ENCODE measurements around the gene SREBF1.

The SREBF1 gene

DNA sequence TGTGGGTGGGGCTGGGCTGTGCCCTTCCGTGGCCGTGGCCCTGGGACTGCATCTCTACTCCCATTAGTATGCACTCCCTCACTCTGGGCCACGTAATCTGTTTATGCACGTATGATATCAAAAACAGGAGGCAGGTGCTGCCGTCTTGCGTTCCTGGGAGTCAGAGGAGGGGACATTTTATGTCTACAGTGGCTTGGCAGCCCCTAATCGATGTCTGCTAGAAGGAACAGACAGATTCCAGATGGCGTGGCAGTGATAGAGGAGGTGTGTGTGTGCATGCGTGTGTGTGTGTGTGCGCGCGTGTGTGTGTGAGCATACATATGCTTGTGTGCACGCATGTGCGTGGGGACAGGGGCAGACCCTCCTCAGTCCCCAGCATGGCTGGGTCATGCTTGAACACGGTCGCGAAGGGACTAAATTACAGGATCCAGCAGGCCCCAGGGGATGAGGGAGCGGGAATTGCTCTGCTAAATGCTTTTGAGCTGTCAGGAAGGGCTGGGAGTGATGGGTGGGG is 44.7 kb downstream of the SREBF1 start:
- no peak for DNase-seq

DNA sequence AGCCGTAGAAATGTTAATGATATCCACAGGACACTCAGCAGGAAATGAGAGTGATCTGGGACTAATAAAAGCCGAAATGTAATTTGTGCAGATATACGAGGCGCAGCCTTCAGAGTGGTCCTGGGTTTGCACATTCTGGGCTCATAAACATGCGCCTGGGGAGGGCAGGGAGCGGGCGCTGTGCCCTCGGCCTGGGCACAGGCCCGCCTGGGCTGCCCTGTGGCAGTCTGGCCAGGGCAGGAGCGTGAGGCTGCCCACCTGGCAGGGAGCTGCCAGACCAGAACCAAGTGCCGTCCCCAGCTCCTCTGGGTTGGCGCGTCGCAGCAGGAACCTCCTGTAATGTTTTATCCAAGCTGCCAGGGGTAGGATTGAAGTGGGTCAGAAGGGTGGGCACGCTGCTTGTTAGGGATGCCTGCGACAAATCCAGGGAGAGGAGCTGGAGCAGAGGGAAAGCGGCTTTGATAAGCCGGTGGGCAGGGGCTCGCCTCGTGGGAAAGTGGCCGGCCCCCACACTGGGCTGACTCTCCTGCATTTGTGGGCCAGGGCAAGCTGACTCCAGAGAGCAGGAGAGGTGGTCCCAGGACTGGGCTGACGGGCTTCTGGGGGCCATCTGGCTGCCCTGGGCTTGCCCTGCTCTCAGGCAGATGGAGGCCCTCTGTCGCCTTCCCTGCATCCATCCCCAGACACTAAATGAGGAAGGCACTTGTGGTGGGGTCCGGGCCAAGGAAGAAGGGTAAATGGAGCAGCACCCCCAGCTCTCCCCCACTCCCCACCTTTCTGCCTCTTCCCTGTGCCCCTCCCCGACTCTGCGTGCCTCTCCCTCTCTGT is 45.9 kb downstream of the SREBF1 start:
- no peak for DNase-seq

DNA sequence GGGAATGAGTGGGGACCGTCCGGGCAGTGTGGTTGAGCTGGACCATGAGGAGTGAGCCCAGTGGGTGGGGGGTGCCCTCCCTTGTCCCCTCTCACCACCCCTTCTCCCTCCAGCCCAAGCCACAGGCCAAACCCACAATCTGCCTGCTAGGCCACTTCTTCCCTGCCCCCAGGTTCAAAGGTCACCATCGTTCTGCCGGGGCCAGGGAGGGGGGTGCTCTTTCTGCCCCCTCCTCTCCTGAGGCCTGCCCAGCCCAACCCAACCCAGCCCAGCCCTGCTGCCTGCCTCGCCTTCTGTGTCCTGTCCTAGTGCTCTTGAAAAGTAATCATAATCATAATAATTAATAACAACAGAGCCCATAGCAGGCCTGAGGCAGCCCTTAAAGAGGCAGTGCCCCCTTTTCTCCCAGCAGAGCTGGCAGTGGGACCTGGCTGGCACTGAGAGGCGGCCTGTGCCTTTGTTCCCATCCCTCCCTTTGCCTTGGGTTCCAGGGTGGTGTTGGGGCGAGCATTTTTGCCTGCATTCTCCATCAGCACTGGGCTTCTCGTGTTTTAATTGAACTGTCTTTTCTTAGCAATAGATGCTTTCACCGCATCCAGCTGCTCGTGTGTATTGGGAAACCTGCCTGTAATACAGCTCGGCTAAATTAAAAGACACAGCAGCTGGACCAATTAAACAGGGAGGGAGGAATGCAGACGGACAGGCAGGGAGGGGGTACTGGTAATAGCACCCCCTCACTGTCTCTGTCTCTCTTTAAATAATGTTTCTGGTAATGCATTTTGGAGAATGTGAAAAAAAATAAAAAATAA is 46.8 kb downstream of the SREBF1 start:
- DNase-seq = no peak

DNA sequence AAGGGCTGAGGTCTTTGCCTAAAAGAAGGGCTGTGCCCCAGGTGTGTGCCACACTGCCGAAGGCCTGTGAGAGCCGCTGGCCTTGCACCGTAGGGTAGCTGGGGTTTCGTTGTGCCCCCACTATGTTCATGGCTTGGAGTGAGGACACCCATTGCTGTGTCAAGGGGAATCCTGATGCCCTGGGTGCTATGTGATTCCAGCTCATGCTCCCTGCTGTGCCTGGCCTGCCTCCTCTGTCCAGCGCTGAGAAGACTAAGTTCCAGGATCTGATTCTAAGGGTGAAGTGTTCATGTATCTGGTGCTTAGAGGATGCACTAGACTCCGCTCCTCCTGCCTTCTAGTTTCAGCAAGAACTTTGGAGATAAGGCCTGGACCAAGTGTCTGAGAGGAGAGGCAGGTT is 47.4 kb downstream of the SREBF1 start:
- no peak for DNase-seq

DNA sequence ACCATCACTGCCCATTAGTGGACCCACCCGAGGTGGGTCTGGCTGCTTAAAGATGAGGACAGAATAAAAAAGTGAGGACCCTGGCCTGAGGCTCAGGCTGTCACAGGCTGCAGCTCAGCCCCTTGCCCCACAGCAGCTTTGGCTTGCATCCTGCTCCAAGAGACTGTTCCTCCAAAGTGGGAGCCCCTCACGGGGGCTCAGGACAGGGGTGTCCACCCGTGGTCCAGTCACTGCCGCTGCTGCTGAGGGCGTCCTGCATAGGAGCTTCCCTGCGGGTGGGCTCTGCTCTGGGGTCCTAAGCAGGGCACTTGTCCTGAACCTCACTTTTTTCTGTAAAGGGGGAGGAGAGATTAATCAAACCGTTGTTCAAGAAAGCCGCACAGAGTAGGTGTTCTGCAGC is 47.8 kb downstream of the SREBF1 start:
- no peak for DNase-seq

DNA sequence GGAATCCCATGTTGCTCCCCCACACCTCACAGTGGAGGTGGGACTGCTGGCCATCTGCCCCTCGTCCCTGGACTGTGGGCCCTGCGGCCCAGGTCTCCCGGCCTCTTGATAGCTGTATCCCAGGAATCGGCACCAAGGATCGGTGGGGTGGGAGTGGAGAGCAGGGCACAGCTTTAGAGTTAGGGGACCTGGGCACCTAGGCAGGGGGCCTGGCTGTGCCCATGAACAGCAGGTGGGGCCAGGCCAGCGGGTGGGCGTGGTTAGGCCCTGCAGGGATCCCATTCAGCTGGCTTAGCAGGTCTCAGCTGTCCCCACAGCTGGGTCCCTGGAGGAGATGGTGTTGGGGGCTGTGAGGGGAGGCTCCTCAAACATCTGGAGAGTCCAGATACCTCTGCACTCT is 49.2 kb downstream of the SREBF1 start:
- no peak for DNase-seq

DNA sequence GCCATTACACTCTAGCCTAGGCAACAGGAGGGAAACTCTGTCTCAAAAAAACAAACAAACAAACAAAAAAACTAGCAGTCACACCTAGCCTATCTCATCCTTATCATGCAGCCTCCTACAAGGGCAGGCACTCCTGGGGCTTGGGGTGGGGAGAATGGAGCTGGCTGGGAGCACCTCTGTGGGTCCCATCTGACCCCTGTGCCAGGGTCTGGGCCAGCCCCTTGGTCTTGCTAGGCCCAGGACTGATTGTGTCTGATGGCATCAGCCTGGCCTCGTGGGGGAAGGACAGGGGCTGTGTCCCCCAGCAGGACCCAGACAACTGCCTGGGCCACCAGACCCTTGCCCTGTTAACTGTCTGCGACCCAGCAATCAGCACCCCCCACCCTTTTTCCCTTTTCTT is 49.8 kb downstream of the SREBF1 start:
- no peak for DNase-seq

DNA sequence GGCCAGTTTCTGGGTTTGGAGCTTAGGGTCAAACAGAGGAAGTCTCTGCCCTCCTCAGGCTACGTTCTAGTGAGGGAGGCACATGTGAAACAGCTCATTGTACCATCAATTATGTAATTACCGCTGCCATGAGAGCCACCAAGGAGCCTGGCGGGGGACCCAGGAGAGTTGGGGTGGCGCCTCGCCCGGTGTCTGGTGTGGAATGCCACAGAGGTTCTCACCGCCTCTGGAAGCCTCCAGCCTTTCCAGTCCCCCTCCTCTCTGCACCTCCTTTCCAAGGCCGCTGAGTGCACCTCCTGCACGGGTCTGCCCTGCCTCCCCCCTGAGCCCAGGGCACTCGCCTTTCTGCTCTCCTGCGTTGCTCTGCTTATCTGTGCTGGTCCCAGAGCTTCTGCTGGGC is 51.4 kb downstream of the SREBF1 start:
- no peak for DNase-seq

DNA sequence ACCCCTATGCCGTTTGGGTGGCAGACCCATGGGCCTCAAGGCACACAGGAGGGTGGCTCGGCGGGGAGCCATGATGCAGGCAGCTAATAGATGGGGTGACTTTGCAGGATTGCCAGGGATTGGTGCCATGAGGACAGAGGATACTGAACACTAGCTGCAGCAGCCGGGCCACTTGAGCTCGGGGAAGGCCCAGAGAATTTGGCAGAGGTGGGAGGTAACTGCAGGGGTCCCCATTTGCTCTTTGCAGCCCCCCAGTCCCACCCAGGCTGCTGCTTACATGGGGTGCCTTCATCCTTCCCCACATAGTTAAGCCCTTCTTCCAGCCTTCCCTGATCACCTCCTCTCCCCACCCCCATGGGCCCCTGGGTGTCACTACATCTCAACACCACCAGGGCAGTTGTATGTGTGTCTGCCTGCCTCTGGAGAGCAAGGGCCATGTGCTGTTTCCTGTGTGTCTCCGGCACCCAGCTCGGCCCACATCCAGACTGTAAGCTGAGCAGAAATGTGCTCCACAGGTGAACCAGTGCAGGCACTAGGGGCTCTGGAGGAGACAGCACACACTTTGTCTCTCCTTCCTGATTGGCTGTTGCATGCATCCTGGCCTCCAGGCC is 52.0 kb downstream of the SREBF1 start:
- peak; percentile 79 for DNase-seq

DNA sequence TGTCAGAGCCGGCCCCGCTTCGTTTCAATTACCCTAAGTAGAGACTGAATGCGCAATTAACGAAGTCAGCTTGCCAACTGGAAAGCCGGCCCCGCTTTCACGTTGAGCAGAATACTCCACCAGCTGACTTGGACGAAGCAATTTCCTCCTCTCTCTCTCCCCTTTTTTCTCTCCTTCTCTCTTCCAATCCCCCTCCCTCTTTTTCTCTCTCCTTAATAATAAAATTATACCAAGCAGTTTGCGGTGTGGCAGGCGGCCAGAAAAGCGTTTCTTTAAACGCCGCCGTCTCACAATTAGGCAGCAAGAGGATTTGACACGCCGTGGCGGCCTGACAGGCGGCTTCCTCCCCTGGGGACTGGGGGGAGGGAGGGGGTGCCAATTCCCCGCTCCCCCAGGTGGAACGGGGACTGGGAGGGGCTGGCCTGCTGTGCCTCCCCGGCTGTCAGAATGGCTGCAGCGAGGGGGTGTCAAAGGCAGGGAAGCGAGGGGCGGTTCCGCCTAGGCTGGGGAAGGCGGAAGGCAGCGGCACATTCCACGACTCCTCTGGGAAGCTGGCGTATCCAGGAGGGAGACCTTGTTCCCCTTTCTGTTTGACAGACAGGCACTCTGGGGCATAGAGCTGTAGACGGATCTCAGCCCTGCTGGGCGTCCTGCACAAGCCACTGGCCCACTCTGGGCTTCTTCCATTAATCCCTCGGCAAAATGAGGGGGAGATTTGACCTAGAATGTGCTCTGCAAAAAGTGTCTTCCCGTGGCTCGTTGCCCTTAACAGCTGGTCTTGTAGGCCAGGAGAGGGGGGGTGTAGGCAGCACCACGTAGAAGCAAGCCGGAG is 52.7 kb downstream of the SREBF1 start:
- DNase-seq = peak; percentile 74

DNA sequence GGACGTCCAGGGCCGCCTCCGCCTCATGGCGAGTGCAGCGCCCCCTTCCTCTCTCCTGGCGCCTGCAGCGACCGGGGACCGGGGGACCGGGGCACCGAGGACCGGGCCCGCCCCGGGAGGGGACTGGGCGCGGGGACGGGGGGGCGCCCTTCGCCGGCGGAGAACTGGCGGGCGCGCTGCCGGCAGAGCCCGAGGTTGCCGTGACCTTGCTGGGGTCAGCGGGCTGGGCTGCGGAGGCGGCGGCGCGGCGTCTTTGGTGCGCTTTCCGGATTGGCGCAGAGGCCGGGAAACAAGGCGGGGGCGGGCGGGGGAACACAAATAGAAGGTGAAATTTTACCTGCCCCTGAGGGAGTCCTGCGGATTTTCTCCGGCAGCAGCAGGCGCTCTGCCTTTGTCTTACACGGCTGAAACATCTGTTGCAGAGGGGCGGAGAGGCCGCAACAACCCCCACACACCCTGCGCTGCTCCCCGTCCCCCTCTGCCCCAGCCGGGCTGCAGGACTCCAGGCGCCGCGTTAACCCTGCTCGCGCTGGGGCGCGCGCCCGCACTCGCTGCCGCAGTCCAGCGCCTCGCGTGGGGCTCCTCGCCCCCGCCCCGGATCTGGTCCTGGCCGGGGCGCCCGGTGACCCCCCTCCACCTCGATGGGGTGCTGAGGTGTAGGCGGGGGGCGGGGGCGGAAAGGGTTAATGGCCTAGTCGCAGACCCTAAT is 53.5 kb downstream of the SREBF1 start:
- DNase-seq = peak; percentile 94

DNA sequence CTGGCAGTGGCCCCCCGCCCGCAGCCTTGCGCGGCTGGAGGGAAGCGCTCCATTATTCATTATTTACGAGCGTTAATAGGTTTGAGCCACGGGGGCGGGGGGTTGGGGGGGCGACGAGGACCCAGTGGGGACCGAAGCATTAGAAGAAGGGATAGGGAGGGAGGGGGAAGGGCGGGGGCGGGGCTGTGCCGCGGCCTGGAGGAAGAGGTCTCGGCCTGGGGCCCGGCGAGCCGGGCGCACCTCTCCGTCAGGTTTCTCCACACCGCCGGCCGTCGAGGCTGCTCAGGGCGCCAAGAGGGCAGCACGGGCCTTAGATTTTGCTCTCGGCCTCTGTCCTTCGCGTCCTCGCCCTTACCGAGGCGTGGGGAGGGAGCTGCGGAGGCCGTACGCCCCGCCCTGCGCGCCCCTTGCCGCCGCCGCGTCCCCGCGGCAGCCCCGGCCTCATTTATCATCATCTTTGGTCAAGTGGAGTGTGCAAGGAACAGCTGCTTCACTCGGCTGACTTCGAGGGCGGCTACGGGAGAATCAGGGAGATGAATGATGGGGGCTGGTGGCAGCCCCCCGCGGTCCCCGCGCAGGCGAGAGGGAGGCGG is 54.2 kb downstream of the SREBF1 start:
- DNase-seq = peak; percentile 84

DNA sequence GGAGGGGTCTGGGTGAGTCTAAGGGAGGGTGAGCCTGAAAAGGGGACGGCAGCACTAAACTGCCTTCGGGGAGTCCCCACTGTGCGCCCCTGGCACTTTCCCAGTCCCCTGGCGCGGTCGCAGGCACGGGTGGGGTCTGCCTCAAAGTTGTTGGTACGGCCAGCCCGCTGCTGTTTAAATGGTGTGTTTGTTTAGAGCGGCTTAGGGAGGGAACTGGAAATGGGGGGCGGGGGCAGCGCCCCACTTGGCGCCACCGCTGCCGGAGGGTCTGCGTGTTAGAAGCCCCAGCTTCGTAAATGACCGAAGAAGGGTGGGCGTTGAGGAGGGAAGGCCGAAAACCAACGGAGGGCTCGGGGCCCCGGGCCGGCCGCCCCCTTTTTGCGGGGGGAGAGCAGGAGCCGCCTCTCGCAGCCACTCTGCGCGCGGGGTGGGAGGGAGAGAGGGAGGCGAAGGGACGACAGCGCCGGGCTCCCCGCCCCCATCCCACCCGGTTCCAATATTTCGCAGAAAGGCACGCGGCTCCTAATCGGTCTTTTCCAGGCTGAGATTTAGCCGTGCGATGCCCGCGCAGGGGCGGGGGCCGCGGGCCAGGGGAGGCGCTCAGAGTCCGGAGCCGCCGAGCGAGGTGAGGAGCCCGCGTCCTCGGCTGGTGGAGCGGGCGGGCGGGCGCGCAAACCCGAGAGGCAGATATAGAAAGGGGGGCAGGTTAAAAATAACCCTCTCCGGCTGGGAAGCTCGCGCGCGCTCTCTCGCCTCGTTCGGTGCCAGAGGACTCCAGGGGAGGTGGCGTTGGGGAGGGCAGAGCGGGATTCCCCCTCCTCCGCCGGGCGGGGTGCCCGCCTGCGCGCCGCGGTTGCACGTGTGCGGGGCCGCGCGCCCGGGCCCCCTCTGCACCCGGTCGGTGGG is 54.9 kb downstream of the SREBF1 start:
- DNase-seq = peak; percentile 85

DNA sequence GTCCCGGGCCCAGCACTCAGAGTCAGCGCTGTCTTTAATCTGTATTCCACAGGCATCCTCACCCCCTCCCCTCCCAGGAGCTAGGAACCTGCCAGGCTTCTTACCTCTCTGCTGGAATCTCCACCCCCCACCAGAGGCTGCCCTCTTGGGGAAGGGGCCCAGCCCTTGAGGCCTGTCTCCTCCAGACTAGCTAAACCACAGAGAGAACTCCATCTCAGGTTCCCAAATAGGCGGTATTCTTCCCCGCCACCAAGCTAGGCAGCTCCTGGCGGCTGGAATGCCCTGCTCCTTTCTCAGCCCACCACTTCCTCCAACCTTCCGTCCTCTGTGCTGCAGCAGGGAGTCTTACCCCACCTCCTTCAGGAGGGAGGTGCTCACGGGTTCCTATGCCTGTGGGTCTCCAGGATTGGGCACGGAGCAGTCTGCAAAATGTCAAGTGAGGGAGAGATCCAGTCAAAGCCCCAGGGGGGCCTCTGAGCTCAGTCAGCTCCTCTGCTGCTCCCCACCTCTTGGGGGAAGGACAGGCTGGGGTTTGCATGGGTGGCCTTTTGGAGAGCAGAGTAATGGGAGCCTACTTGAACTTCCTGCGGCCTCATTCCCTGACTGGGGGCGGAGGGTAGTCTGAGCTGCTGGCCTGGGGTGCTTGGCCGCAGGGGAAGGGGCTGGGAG is 55.7 kb downstream of the SREBF1 start:
- peak; percentile 100 for DNase-seq

DNA sequence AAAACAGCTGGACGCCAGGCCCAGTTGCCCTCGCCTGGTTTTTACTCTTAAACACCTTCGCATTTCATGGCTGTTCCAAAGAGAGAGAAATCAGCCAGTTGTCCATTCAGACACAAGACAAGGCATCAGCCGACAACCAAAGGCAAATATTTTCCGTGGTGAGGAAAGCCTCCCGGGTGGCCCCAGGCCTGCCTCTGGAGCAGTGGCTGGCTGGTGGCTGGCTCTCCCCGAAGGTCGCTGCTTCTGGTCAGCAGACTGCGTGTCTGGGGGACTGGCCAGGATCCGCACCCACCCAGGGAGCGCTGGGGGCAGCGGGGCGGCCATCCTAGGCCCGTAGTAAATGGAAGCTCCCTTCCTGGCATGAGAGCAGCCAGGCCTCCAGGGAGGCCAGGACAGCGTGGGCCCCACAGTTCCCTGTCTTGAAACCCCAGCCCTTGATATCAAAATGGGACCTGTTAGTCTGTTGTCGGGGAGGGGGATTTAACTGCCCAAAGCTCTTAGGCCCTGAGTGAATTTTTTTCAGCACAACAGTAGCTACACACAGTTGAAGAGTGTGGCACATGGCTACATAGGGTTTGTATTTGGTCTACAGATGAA is 57.7 kb downstream of the SREBF1 start:
- DNase-seq = peak; percentile 79

DNA sequence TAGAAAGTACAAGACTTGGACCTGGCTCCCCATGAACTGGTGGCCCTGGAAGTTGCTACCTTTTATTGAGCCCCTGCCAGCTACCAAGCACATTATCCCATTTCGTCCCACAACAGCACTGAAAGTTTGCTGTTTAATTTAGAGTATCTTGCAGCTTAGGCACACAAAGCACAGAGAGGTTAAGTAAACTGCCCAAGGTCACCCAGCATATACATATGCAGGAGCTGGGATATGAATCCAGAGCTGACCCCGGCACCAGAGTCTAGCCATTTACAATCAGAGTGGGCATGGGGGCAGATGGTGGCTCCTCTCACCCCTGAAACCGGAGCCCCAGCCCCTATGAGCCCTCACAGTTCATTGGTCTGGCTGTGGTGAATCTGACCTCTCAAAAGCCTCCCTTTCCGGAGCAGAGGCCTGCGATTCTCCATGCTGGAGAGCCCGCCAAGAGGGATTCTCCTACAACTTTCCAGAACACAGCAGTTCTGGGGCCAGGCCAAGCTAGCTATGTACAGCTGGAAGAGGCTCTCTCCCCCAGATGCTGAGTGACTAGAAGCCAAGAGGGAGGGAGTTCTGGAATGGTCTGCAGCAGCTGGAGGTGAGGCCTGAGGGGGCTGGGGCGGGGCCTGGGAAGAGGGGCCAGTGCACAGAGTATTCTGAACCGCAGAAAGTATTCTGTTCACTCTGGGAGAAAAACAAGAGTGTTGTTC is 58.3 kb downstream of the SREBF1 start:
- DNase-seq = peak; percentile 80

DNA sequence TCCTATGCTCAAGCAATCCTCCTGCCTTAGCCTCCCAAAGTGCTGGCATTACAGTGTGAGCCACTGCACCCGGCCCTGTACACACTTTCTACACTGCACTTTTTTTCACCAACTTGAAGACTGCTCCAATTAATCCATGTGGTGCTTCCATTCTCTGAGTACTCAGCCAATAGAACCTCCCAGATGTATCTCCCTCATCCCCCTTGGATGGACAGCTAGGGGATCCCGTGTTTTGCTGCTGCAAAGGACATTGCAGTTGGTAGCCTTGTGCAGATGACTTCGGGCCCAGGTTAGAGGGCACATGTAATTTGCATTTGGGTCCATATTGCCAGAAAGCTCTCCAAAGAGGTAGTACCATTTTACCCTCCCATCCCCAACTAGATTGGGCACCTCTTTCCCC is 59.9 kb downstream of the SREBF1 start:
- no peak for DNase-seq

DNA sequence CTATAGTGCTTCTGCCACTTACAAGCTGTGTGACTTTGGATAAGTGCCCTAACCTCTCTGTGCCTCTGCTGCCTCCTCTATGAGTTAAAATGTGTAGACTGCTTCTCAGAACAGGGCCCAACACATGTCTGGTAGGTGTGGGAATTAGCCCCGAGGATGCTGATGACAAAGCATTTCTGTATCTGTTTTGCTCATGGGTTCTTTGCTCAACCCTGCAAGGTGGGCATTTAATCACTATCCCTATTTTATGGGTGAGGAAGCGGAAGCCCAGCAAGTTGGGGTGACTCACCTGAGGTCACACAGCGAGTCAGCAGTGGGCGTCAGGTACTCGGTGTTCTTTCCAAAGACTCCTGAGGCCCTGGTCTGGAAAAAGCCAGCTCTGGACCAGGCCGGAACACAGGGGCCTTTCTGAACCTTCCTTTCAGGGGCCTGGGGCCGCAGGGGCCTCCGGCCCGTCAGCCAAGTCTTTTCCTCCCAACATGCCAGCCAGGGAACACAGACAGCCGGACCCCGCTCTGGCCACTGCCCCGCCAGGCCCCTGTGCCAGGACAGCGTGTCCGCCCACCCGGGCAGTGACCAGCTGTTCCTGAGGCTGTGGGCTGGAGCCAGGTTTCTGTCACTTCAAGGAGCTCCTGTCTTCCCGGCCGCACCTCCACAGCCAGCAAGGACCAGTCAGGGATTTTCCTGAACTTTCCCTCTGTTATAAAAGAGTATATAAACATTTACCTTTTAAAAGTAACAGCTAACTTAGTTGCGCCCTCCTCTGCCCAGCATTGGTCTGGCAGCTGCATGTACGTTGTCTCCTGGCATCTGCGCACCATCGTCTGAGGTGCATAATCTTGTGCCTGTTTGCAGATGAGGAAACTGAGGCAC is 62.5 kb downstream of the SREBF1 start:
- peak; percentile 76 for DNase-seq

Measured in islet precursor cell (in vitro differentiated cells).